Left ventricle myocardium superior (tissue), 1 donor: ENCODE measurements around the gene PAQR6. TPM values are rescaled to one million over a fixed set of nuclear protein-coding genes. Genes with fewer than 3 reads are reported as not detected.

Experiments used
- ATAC-seq: fragments of 200-7000 bp; cut with Tn5 transposase; one replicate; pipeline ENCODE4 v1.9.1; 2020; ENCODE audit warnings: mild to moderate bottlenecking, moderate library complexity
- DNase-seq: peaks from one replicate; pipeline ENCODE4 v3.0.0-alpha.2; 2020
- intact Hi-C: fragments of 100-400 bp; cut with micrococcal nuclease; formaldehyde crosslinking; loops from one replicate; pipeline ENCODE4 v1.11.0; 2022
- long read RNA-seq: library from polyadenylated mRNA; unstranded; transcript quantifications from one replicate; pipeline ENCODE4 v2.0.0, GENCODE V29; 2021
- total RNA-seq: library from RNA; stranded (reverse); fragmentation: NEBNext Ultra II Directional; extraction: Animal tissue kit (Norgen Biotek cat#: 25700); gene quantifications from one replicate; pipeline ENCODE4 v1.2.1, GENCODE V29; 2021
- donor health status: DM: no; HTN: yes; CAD: no; lungs with severe emphysema.

The PAQR6 gene
- total RNA-seq, result 0.32 TPM
- long read RNA-seq, partial matches to known transcripts, result 1 of 1 reads
- long read RNA-seq, other reads (novel, unspliced or antisense), result 0 of 1 reads

- ATAC-seq (peak; percentile 39), DNase-seq (peak; percentile 49)
- intact Hi-C loops, result no loop called here
Observed at GRCh38 chr1:156247460-156248322, at the start of gene PAQR6. PAQR6 (minus strand) TSS chr1:156248056; CDS start chr1:156246731, 1,325 bp downstream.

- peak; percentile 56 for ATAC-seq
- DNase-seq, result peak; percentile 76
- intact Hi-C loops, result no loop called here
Observed at GRCh38 chr1:156295391-156295947, 47.6 kb upstream of the PAQR6 start, which contains the start of gene GLMP. GLMP (minus strand) TSS chr1:156295679; CDS start chr1:156295645, 34 bp downstream.

GRCh38 chr1:156293895-156294294 lies 46.0 kb upstream of the PAQR6 start:
- DNase-seq (no peak), ATAC-seq (no peak)
- intact Hi-C loops, result no loop called here

- intact Hi-C loops, result no loop called here
- no peak for ATAC-seq
Observed at GRCh38 chr1:156293098-156293434, 45.2 kb upstream of the PAQR6 start.

GRCh38 chr1:156291226-156292061 lies 43.6 kb upstream of the PAQR6 start:
- DNase-seq, result peak; percentile 94
- intact Hi-C loops, result no loop called here
- peak; percentile 95 for ATAC-seq

More at GRCh38 chr1:156293098-156293434, 45.2 kb upstream of the PAQR6 start:
- DNase-seq, result no peak

GRCh38 chr1:156289857-156290256 lies 42.0 kb upstream of the PAQR6 start:
- ATAC-seq, result no peak
- no peak for DNase-seq
- intact Hi-C loops, result no loop called here

GRCh38 chr1:156286061-156286460 lies 38.2 kb upstream of the PAQR6 start:
- DNase-seq, result no peak
- ATAC-seq, result no peak
- intact Hi-C loops, result no loop called here

GRCh38 chr1:156285437-156285836 lies 37.6 kb upstream of the PAQR6 start:
- DNase-seq (no peak), ATAC-seq (no peak)
- intact Hi-C loops, result no loop called here

GRCh38 chr1:156284757-156285156 lies 36.9 kb upstream of the PAQR6 start:
- ATAC-seq (no peak), DNase-seq (no peak)
- intact Hi-C loops, result no loop called here

GRCh38 chr1:156284112-156284511 lies 36.3 kb upstream of the PAQR6 start, which contains the start of gene TMEM79:
TMEM79 (plus strand) TSS chr1:156284325; CDS start chr1:156285227, 902 bp downstream.
- ATAC-seq, result no peak
- intact Hi-C loops, result no loop called here
- no peak for DNase-seq

GRCh38 chr1:156283521-156283920 lies 35.7 kb upstream of the PAQR6 start:
- DNase-seq (no peak), ATAC-seq (no peak)
- intact Hi-C loops, result no loop called here

- peak; percentile 89 for ATAC-seq
- intact Hi-C loops, result no loop called here
- peak; percentile 97 for DNase-seq
Observed at GRCh38 chr1:156282479-156283222, 34.8 kb upstream of the PAQR6 start, which contains the start of gene SMG5. SMG5 (minus strand) TSS chr1:156282825; CDS start chr1:156282680, 145 bp downstream.

GRCh38 chr1:156281693-156282478 lies 34.0 kb upstream of the PAQR6 start:
- intact Hi-C loops, result no loop called here
- DNase-seq (no peak), ATAC-seq (peak; percentile 7)

- ATAC-seq (peak; percentile 82), DNase-seq (peak; percentile 77)
- intact Hi-C loops, result no loop called here
Observed at GRCh38 chr1:156281281-156281680, 33.4 kb upstream of the PAQR6 start.

- DNase-seq, result no peak
- no peak for ATAC-seq
- intact Hi-C loops, result no loop called here
Observed at GRCh38 chr1:156279837-156280236, 32.0 kb upstream of the PAQR6 start.

GRCh38 chr1:156276966-156277381 lies 29.1 kb upstream of the PAQR6 start:
- intact Hi-C loops, result no loop called here
- no peak for ATAC-seq
- no peak for DNase-seq

GRCh38 chr1:156276532-156276931 lies 28.7 kb upstream of the PAQR6 start:
- intact Hi-C loops, result no loop called here
- ATAC-seq (no peak), DNase-seq (no peak)

- intact Hi-C loops, result no loop called here
- ATAC-seq, result no peak
- DNase-seq, result no peak
Observed at GRCh38 chr1:156270314-156270713, 22.5 kb upstream of the PAQR6 start.
